HG03159 (cell line): ENCODE data around the gene IFT57.

Experiments
- ATAC-seq: cut with Tn5 transposase; IDR thresholded peaks from one replicate; pipeline ENCODE4 v1.9.1; 2021; ENCODE audit warnings: mild to moderate bottlenecking, moderate library complexity; ENCODE audit not compliant: unreplicated experiment

The IFT57 gene

DNA sequence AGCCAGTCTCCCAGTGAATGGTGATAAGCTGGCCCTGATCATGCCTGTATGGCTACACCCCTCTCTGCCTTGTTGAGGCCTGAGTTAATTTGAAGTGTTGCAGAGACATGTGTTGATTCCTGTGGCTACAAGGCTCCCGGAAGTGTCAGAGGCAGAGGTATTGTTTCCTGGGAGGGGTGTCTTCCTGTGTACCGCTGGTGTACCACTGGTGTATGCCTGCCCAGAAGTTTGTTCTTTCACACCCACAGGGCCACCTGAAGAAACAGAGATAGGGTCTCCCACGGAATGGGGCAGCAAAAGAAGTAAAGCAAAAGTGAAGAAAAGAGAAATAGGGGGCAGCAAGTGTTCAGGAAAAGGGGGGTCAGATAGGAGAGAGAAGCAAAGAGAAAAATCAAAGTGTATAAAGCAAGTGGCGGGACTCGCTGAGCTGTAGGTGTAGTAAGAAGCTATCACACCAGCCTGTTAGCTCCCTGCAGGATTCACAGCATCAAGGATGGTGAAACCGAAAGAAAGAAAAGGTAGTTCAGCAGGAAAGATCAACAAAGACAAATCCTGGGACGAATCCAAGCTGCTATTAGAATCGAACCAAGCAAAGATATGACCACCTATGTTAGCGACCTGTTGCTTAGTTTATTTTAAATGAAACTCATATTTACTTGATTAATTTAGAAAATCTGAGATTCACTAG, 94.8 kb downstream of the IFT57 start:
- ATAC-seq, result no peak

DNA sequence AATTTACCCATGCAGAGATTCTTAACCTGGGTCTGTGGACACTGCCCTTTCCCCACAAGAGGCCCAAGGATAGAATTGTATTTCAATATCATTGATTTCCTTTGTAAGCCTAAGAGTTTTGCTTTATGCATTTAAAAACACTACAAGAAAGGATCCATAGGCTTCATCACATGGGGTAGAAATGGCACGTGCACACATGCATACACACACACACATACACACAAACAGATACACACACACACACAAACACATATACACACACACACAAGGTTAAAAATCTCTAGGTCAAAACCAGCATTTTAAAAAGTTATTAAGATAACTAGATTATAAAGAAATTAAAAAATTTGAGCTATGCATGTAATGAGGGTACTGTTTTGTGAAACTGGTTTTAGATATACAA, 95.9 kb downstream of the IFT57 start:
- ATAC-seq, result no peak

DNA sequence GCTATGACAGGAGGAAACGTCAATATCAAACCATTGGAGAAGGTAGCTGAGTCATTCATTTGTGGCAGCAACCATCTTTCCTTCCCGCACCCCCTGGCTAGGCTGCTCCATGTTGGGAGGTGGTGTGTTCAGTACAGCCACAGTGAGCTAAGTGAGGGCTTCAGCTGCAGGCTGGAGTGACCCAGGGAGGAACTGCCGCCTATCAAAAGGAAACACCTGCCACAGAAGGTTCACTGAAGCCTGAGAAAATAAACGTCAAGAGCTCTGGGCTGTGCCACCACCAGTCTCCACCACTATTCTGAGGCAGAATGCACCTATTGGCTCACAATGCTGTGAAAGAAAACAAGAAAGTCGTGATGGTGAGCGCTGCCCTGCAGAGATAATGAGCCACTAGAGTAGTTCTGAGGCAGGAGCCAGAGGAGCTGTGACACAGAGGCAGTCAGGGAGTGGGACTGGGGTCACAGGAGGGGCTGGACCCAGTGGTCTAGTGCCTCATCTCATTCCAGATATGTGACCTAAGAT, 96.6 kb downstream of the IFT57 start:
- ATAC-seq, result peak; percentile 65

DNA sequence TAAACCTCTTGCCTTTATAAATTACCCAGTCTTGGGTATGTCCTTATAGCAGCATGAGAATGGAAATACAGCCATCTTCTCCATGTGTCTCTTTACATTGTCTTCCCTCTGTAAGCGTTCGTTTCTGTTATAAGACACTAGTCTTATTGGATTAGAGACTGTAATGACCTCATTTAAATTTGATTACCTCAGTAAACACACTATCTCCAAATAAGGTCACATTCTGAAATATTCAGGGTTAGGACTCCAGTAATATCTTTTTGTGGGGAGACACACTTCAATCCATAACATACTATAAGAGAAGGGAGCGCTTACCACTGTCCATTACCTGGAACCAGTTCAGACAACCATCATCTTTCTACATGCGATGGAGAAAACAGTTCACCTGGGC, 97.1 kb downstream of the IFT57 start:
- no peak for ATAC-seq

- peak; percentile 81 for ATAC-seq
These were observed 97.7 kb downstream of the IFT57 start for GRCh38 chr3:108124337-108125152.

GRCh38 chr3:108123326-108123725, 98.9 kb downstream of the IFT57 start:
- no peak for ATAC-seq

GRCh38 chr3:108122276-108122675, 99.9 kb downstream of the IFT57 start:
- no peak for ATAC-seq

GRCh38 chr3:108119398-108120104, 102.7 kb downstream of the IFT57 start:
- ATAC-seq, result no peak

DNA sequence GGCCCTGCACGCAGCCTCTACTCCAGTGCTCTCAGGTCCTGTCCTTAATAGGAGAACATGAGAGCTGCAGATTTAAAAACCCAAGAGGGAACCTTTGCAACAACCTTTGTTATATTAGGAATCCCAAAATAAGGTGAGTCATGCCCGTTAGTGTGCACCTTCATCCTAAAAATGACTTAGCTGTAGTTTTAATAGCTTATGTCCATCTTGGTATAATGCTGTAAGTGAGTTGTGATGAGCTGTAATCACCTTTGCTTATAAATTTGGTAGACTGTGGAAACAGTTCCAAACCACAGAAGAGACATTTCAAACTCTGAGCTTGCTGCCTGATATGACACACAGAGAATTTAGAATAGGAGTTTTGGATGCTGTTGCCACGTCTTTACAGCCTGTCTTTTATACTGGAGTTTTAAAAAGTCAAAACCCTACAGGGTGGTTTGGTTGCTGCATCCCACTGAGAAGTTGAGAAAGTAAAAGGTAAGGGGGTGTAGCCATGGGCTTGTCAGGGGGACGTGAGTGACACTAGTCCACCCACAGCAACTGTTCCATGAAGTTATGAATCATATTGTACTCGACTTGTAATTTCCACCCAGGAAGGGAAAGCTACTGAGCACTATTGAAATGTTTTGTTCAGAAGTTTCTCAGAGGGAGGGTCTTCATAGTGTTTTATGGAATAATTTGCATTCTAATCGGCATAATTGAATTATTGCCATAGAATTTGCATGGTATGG, 104.0 kb downstream of the IFT57 start:
- no peak for ATAC-seq

GRCh38 chr3:108117241-108117775, 104.9 kb downstream of the IFT57 start:
- no peak for ATAC-seq

- ATAC-seq, result no peak
These were observed 107.7 kb downstream of the IFT57 start for GRCh38 chr3:108114423-108115065.

DNA sequence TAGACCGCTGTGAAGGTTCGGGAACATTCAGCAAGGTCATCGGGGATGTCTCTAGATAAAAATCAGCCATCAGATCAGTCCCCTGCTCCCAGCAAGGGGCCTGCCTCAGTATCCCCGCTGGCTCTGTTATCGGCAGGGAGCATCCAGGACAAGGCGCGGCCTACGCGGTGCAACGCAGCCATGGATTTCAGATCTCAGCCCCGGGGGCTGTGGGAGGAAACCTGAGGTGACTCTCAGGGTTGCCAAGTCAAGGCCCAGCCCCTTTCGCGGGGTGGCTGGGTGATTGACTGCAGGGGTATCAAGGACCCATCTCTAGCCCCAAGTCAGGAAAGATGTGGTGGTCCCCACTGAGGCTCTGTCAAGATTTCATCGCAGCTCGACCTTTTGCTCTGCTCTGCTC, 108.2 kb downstream of the IFT57 start:
- ATAC-seq, result no peak

DNA sequence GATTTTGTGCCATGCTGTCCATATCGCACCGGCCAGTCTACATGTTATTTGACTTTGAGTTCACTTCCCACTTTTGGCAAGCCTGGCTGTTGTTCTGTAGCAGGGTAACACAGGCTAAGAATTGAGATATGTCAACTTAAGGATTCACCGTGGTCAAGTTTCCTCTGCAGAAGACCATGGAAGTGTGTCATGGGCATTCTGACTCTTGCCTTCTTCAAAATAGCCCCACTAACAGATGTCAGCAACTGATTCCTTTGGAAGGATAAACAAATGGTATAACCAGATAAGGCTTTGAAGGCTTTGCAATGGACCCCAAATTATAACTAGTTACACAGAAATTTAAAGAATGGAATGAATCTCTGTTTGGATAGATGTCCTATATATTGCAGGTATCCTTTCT, 111.3 kb downstream of the IFT57 start:
- ATAC-seq, result no peak
